H1 (cell line): ENCODE results near the gene TRIP11. TPM values are rescaled to one million over a fixed set of nuclear protein-coding genes. Genes with fewer than 3 reads are reported as not detected.

Source experiments
- CTCF ChIA-PET: fragments of 300-600 bp; sonication (Branson Sonifier 250); formaldehyde crosslinking; loops from one replicate; lab custom pipeline; 2021; ENCODE audit not compliant: partially characterized antibody; lab: Charles Lee
- POLR2A ChIA-PET: fragments of 300-600 bp; sonication (Branson Sonifier 250); formaldehyde crosslinking; loops from one replicate; lab custom pipeline; 2021; ENCODE audit warnings: inconsistent platforms; ENCODE audit not compliant: partially characterized antibody; lab: Charles Lee
- DNase-seq, 2 experiments: peaks; one replicate each; pipeline versions ENCODE4 v3.0.0 to v3.0.0-alpha.2; 2010 to 2022; ENCODE audit warnings: low spot score in 2 of 2, low read depth in 1 of 2, mixed read lengths in 1 of 2
- FAIRE-seq: peaks from 2 replicates; lab custom pipeline; 2011; peaks lifted over from hg19 to GRCh38; lab: Jason Lieb, UNC
- H2AFZ ChIP-seq: 2 replicates; pipeline ENCODE4 v1.8.1; 2012; ENCODE audit warnings: low read length, inconsistent platforms
- H2AK5ac ChIP-seq: 2 replicates; pipeline ENCODE4 v1.6.1; 2013; ENCODE audit warnings: low read depth, low read length
- H2BK120ac ChIP-seq: replicated peaks from 2 replicates; pipeline ENCODE3; 2013; ENCODE audit warnings: low read depth, low read length, inconsistent platforms
- H2BK12ac ChIP-seq: 2 replicates; pipeline ENCODE4 v1.6.1; 2013; ENCODE audit warnings: low read depth, low read length
- H2BK15ac ChIP-seq: 2 replicates; pipeline ENCODE4 v1.6.1; 2013; ENCODE audit warnings: low read length
- H2BK20ac ChIP-seq: 2 replicates; pipeline ENCODE4 v1.6.1; 2013; ENCODE audit warnings: low read length
- H2BK5ac ChIP-seq: 2 replicates; pipeline ENCODE4 v1.6.1; 2013; ENCODE audit warnings: low read depth, low read length
- H3K14ac ChIP-seq: 2 replicates; pipeline ENCODE4 v1.6.1; 2013; ENCODE audit warnings: inconsistent platforms; ENCODE audit not compliant: insufficient read length
- H3K18ac ChIP-seq: 2 replicates; pipeline ENCODE4 v1.6.1; 2013; ENCODE audit warnings: low read length; ENCODE audit errors: extremely low read depth
- H3K23ac ChIP-seq: 2 replicates; pipeline ENCODE4 v1.6.1; 2013; ENCODE audit warnings: inconsistent platforms; ENCODE audit not compliant: insufficient read length
- H3K23me2 ChIP-seq: 2 replicates; pipeline ENCODE4 v1.6.1; 2013; ENCODE audit warnings: low read depth, low read length
- H3K27ac ChIP-seq: 2 replicates; pipeline ENCODE4 v1.6.1; 2011; ENCODE audit warnings: low read depth, low read length, inconsistent platforms
- H3K27me3 ChIP-seq, 4 experiments: replicated peaks in 1 of 4; 1 replicate in 1 of 4; 2 replicates in 3 of 4; pipeline versions ENCODE4 v1.6.1 to v1.8.1; 2011 to 2013; ENCODE audit warnings: low read length in 3 of 4, mild to moderate bottlenecking in 3 of 4, inconsistent platforms in 2 of 4, mixed read lengths in 2 of 4, moderate library complexity in 1 of 4; ENCODE audit not compliant: control insufficient read depth in 3 of 4, insufficient read depth in 3 of 4; ENCODE audit errors: extremely low read depth in 1 of 4
- H3K36me3 ChIP-seq, 4 experiments: 2 replicates each; pipeline versions ENCODE4 v1.6.1 to v1.8.1; 2011 to 2013; ENCODE audit warnings: mild to moderate bottlenecking in 4 of 4, low read length in 3 of 4, moderate library complexity in 2 of 4, control low read depth in 1 of 4, inconsistent platforms in 1 of 4; ENCODE audit not compliant: insufficient read depth in 4 of 4, control insufficient read depth in 2 of 4
- H3K4ac ChIP-seq: replicated peaks from 2 replicates; pipeline ENCODE3; 2013; ENCODE audit warnings: low read length, low read depth, mixed read lengths, inconsistent platforms; ENCODE audit not compliant: insufficient read length
- H3K4me1 ChIP-seq, 4 experiments: replicated peaks in 1 of 4; 1 replicate in 1 of 4; 2 replicates in 3 of 4; pipeline versions ENCODE4 v1.6.1 to v1.8.1; 2011 to 2013; ENCODE audit warnings: low read length in 3 of 4, inconsistent platforms in 2 of 4, mixed read lengths in 1 of 4; ENCODE audit not compliant: insufficient read depth in 4 of 4, control insufficient read depth in 3 of 4
- H3K4me2 ChIP-seq, 2 experiments: 2 replicates each; pipeline versions ENCODE4 v1.6.1 to v1.8.1; 2011 to 2013; ENCODE audit warnings: low read depth in 2 of 2, low read length in 2 of 2, control low read depth in 1 of 2, inconsistent platforms in 1 of 2, mild to moderate bottlenecking in 1 of 2; ENCODE audit not compliant: insufficient read depth in 1 of 2
- H3K4me3 ChIP-seq, 4 experiments: fragments of 200-600, 300-600 bp in 1 of 4; sonication (generic), shearing (Covaris generic), sonication (Bioruptor Twin) in 1 of 4; 2 replicates each; pipeline versions ENCODE4 v1.5.1 to v1.8.1; 2011 to 2016; ENCODE audit warnings: low read length in 4 of 4, low read depth in 3 of 4, control low read depth in 2 of 4, inconsistent platforms in 2 of 4, mild to moderate bottlenecking in 2 of 4, mixed read lengths in 1 of 4, moderate library complexity in 1 of 4; ENCODE audit not compliant: insufficient read depth in 2 of 4; ENCODE audit errors: extremely low read depth in 1 of 4
- H3K56ac ChIP-seq: replicated peaks from 2 replicates; pipeline ENCODE3; 2013; ENCODE audit warnings: low read depth, mild to moderate bottlenecking, mixed read lengths, low read length, inconsistent platforms; ENCODE audit not compliant: insufficient read length
- H3K79me1 ChIP-seq: 2 replicates; pipeline ENCODE4 v1.6.1; 2013; ENCODE audit warnings: low read depth, low read length, control low read depth
- H3K79me2 ChIP-seq, 2 experiments: 2 replicates each; pipeline versions ENCODE4 v1.6.1 to v1.8.1; 2012 to 2013; ENCODE audit warnings: low read length in 2 of 2, mild to moderate bottlenecking in 2 of 2, inconsistent platforms in 1 of 2; ENCODE audit not compliant: insufficient read depth in 2 of 2, control insufficient read depth in 1 of 2
- H3K9ac ChIP-seq, 4 experiments: replicated peaks in 1 of 4; 1 replicate in 1 of 4; 2 replicates in 3 of 4; pipeline versions ENCODE4 v1.6.1 to v1.8.1; 2011 to 2013; ENCODE audit warnings: low read depth in 3 of 4, low read length in 3 of 4, control low read depth in 2 of 4, mild to moderate bottlenecking in 2 of 4, moderate library complexity in 2 of 4, inconsistent platforms in 1 of 4; ENCODE audit errors: extremely low read depth in 1 of 4
- H3K9me3 ChIP-seq, 2 experiments: 2 replicates each; pipeline versions ENCODE4 v1.6.1 to v1.8.1; 2012 to 2013; ENCODE audit warnings: mild to moderate bottlenecking in 2 of 2, moderate library complexity in 2 of 2, control low read depth in 1 of 2, inconsistent platforms in 1 of 2, low read depth in 1 of 2, low read length in 1 of 2, mixed read lengths in 1 of 2; ENCODE audit not compliant: insufficient read depth in 2 of 2
- H4K20me1 ChIP-seq, 2 experiments: replicated peaks in 1 of 2; 2 replicates each; pipeline versions ENCODE3 to v1.8.1; 2011 to 2013; ENCODE audit warnings: inconsistent platforms in 2 of 2, low read length in 2 of 2, mild to moderate bottlenecking in 1 of 2; ENCODE audit not compliant: insufficient read depth in 2 of 2, control insufficient read depth in 1 of 2
- H4K5ac ChIP-seq: 2 replicates; pipeline ENCODE4 v1.6.1; 2013; ENCODE audit warnings: low read length, low read depth, mixed read lengths, inconsistent platforms; ENCODE audit not compliant: insufficient read length
- H4K8ac ChIP-seq: 2 replicates; pipeline ENCODE4 v1.8.0; 2013; ENCODE audit warnings: mild to moderate bottlenecking, moderate library complexity, low read length, inconsistent platforms; ENCODE audit not compliant: insufficient read depth; ENCODE audit errors: extremely low read depth
- H4K91ac ChIP-seq: replicated peaks from 2 replicates; pipeline ENCODE3; 2013; ENCODE audit warnings: low read length, mixed read lengths, inconsistent platforms; ENCODE audit not compliant: insufficient read length
- BACH1 ChIP-seq: IDR thresholded peaks from 2 replicates; pipeline ENCODE4 v1.6.1; 2012; ENCODE audit warnings: low read length, improper control_type of control experiment
- CHD2 ChIP-seq: IDR thresholded peaks from 2 replicates; pipeline ENCODE4 v1.6.1; 2012; ENCODE audit warnings: low read length, improper control_type of control experiment
- EZH2 ChIP-seq: fragments of 200-600 bp; sonication (generic); IDR thresholded peaks from 2 replicates; pipeline ENCODE4 v1.7.1; 2012; ENCODE audit warnings: low read depth, mild to moderate bottlenecking, moderate library complexity, low read length, inconsistent platforms; ENCODE audit not compliant: severe bottlenecking
- KDM1A ChIP-seq: fragments of 200-600, 300-600 bp; sonication (generic); IDR thresholded peaks from 2 replicates; pipeline ENCODE4 v1.7.1; 2016; ENCODE audit warnings: mild to moderate bottlenecking, low read length, borderline replicate concordance
- MAFK ChIP-seq: IDR thresholded peaks from 2 replicates; pipeline ENCODE4 v1.6.1; 2012; ENCODE audit warnings: low read depth, mild to moderate bottlenecking, improper control_type of control experiment, low read length
- RBBP5 ChIP-seq: IDR thresholded peaks from 2 replicates; pipeline ENCODE4 v1.7.1; 2012; ENCODE audit warnings: low read depth, mild to moderate bottlenecking, inconsistent platforms, low read length, moderate library complexity, borderline replicate concordance
- RNF2 ChIP-seq: fragments of 200-900, 300-1000 bp; sonication (generic); IDR thresholded peaks from 2 replicates; pipeline ENCODE4 v1.7.1; 2016; ENCODE audit warnings: borderline replicate concordance, low read depth, mild to moderate bottlenecking, antibody characterized with exemption, low read length; ENCODE audit not compliant: poor library complexity, severe bottlenecking; ENCODE audit errors: missing control alignments
- SRF ChIP-seq: IDR thresholded peaks from 2 replicates; pipeline ENCODE4 v1.6.1; 2011; ENCODE audit warnings: mild to moderate bottlenecking, low read depth, low read length, moderate library complexity
- WGBS, 2 experiments: shearing (Covaris generic) in 1 of 2; methylation state at CpG; one replicate each; pipeline versions ENCODE4 v1.1.6 to v1.1.7; 2013 to 2015; ENCODE audit warnings: low lambda C conversion rate in 2 of 2, mixed read lengths in 2 of 2, inconsistent platforms in 1 of 2, low coverage in 1 of 2, missing lambda C conversion rate in 1 of 2; ENCODE audit not compliant: insufficient replicate concordance in 2 of 2, insufficient coverage in 1 of 2, insufficient read length in 1 of 2; ENCODE audit errors: extremely low coverage in 1 of 2, missing lambda C conversion rate in 1 of 2; 5-methylcytosine and 5-hydroxymethylcytosine counted together
- polyA plus RNA-seq, 7 experiments: library from polyadenylated mRNA; depleted of rRNA in 3 of 7; stranded (reverse) in 5 of 7; unstranded in 2 of 7; fragments of >200 nt in 5 of 7; fragments of 200-250 nt in 2 of 7; gene quantifications; 1 replicate in 5 of 7; 2 replicates in 1 of 7; 4 replicates in 1 of 7; pipeline versions ENCODE4 v1.2.1 to v1.2.3, GENCODE V29; 2011 to 2013; ENCODE audit warnings: missing spikeins in 2 of 7, mixed read lengths in 2 of 7
- total RNA-seq: library from RNA; stranded (reverse); fragmentation: NEBNext Ultra II Directional; extraction: Animal tissue kit (Norgen Biotek cat#: 25700); gene quantifications from 2 replicates; pipeline ENCODE4 v1.2.1, GENCODE V29; 2021
- TF ChIP-seq, protein P1 (sequence below): IDR thresholded peaks from 2 replicates; pipeline ENCODE4 v1.6.1; 2012; ENCODE audit warnings: low read length, inconsistent platforms

The TRIP11 gene
- total and polyA plus RNA-seq, 2 of the 8 experiments (the other 6 are each of a cell fraction or from before 2014, with no cell fraction given), result 3.3 to 30.4 TPM

DNA sequence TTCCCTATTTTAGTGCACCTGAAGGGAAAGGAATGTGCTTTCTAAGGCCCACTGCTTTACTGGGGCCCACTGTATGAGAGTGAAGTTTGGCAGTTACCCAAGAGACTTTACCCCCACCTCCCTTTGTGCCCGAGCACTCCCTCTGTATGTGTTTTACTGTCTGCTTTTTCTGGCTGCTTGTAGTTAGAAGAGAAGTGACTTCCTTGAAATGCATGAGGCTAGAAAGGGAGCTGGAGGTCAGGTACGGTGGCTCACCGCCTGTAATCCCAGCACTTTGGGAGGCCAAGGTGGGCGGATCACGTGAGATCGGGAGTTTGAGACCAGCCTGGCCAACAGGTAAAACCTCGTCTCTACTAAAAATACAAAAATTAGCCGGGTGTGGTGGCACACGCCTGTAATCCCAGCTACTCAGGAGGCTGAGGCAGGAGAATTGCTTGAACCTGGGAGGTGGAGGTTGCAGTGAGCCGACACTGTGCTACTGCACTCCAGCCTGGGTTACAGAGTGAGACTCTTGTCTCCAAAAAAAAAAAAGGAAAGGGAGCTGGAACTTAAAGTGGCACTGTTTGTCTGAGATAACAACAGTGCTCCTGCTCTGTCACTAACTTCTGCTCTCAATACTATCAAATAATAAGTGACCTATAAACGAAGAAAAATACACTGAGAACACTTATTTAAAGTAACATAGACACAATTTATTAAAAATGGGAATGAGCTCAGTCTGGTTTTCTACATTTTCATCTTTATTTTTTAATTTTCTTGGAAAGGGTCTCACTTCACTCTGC lies 5.8 kb downstream of the TRIP11 start:
- no peak overlapping the region for H2BK20ac ChIP-seq
- peaks cover 22 to 45% of the 10 kb centered on the region in 2 experiments for H3K79me2 ChIP-seq
- peaks cover 2% of the 10 kb centered on the region in 2 experiments for H4K20me1 ChIP-seq
- no peak overlapping the region for H4K8ac ChIP-seq
- H2BK5ac ChIP-seq, result no peak overlapping the region
- no peak overlapping the region for H4K91ac ChIP-seq
- H3K23me2 ChIP-seq, result peaks cover 4% of the 10 kb centered on the region; the same call in 1 of the 2 replicates
- peaks cover 3% of the 10 kb centered on the region; the same call in 1 of the 2 replicates for H3K79me1 ChIP-seq
- 0 out of 4 replicates have a peak, but pooled peaks cover 0 to 4% of the 10 kb centered on the region in 2 experiments for H3K9me3 ChIP-seq
- CTCF ChIA-PET, result no interaction called here
- no peak overlapping the region for H2AK5ac ChIP-seq
- H2BK12ac ChIP-seq, result no peak overlapping the region
- no peak overlapping the region for H2BK120ac ChIP-seq
- H3K36me3 ChIP-seq, result peaks cover 0 to 18% (median 6%) of the 10 kb centered on the region in 4 experiments; a peak in 3 of 8 replicates
- H3K9ac ChIP-seq, result no peak overlapping the region
- no peak for DNase-seq
- no peaks in the 10 kb centered on the region for H3K27me3 ChIP-seq
- 93% methylated on average over 10 of the region's 11 CpGs; no CpG with 5 or more reads in 1 of the 2 experiments for WGBS, 2 experiments
- H3K56ac ChIP-seq, result no peak overlapping the region
- H4K5ac ChIP-seq, result no peak overlapping the region
- H3K4ac ChIP-seq, result no peak overlapping the region
- FAIRE-seq, result no peak
- H3K4me2 ChIP-seq, result no peak overlapping the region
- POLR2A ChIA-PET, result no interaction called here
- H3K4me3 ChIP-seq, result no peak overlapping the region
- H2AFZ ChIP-seq, result no peak overlapping the region
- H2BK15ac ChIP-seq, result no peak overlapping the region
- no peak overlapping the region for H3K14ac ChIP-seq
- no peak overlapping the region for H3K23ac ChIP-seq
- no peak overlapping the region for H3K27ac ChIP-seq
- H3K18ac ChIP-seq, result no peak overlapping the region
- peaks cover 0 to 3% (median 2%) of the 10 kb centered on the region in 4 experiments; a peak in 5 of 7 replicates for H3K4me1 ChIP-seq
- no peak for TF ChIP-seq RBBP5
- no peak for TF ChIP-seq BACH1
- no peak for TF ChIP-seq RNF2
- no peak for TF ChIP-seq CHD2
- TF ChIP-seq MAFK, result no peak
- TF ChIP-seq, protein P1, sequence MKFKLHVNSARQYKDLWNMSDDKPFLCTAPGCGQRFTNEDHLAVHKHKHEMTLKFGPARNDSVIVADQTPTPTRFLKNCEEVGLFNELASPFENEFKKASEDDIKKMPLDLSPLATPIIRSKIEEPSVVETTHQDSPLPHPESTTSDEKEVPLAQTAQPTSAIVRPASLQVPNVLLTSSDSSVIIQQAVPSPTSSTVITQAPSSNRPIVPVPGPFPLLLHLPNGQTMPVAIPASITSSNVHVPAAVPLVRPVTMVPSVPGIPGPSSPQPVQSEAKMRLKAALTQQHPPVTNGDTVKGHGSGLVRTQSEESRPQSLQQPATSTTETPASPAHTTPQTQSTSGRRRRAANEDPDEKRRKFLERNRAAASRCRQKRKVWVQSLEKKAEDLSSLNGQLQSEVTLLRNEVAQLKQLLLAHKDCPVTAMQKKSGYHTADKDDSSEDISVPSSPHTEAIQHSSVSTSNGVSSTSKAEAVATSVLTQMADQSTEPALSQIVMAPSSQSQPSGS, result no peak
- TF ChIP-seq KDM1A, result no peak
- no peak for TF ChIP-seq SRF
- no peak for TF ChIP-seq EZH2
